Neural cell (in vitro differentiated cells): Measurements from ENCODE around the gene GMPPB. TPM values are rescaled to one million over a fixed set of nuclear protein-coding genes. Genes with fewer than 3 reads are reported as not detected.

Source experiments
- H2AFZ ChIP-seq: fragments of 200-600, 300-800 bp; sonication (generic), shearing (Covaris generic); 2 replicates; pipeline ENCODE4 v1.6.0; 2014; ENCODE audit warnings: low read depth, mild to moderate bottlenecking, antibody characterized with exemption, low read length, moderate library complexity
- H3F3A ChIP-seq: fragments of 200-600 bp; shearing (Covaris generic); 2 replicates; pipeline ENCODE4 v1.6.1; 2016; ENCODE audit warnings: mild to moderate bottlenecking, moderate library complexity, mixed read lengths, antibody characterized with exemption, low read length; ENCODE audit not compliant: insufficient read depth, poor library complexity, severe bottlenecking
- H3K27ac ChIP-seq: fragments of 200-600, 300-800 bp; sonication (generic), shearing (Covaris generic); 2 replicates; pipeline ENCODE4 v1.5.1; 2014; ENCODE audit warnings: mild to moderate bottlenecking, low read length, moderate library complexity
- H3K27me3 ChIP-seq: fragments of 300-800, 200-600 bp; sonication (generic), shearing (Covaris generic); 2 replicates; pipeline ENCODE4 v1.6.0; 2014; ENCODE audit warnings: mild to moderate bottlenecking, low read depth, low read length, moderate library complexity; ENCODE audit not compliant: insufficient read depth
- H3K36me3 ChIP-seq: fragments of 300-800, 200-600 bp; sonication (generic), shearing (Covaris generic); 2 replicates; pipeline ENCODE4 v1.5.1; 2014; ENCODE audit warnings: mild to moderate bottlenecking, antibody characterized with exemption, low read length, moderate library complexity; ENCODE audit not compliant: insufficient read depth
- H3K4me2 ChIP-seq: fragments of 300-800, 200-600 bp; sonication (generic), shearing (Covaris generic); 2 replicates; pipeline ENCODE4 v1.6.0; 2014; ENCODE audit warnings: mild to moderate bottlenecking, low read length
- H3K4me3 ChIP-seq: fragments of 300-800, 200-600 bp; sonication (generic), shearing (Covaris generic); 2 replicates; pipeline ENCODE4 v1.5.1; 2014; ENCODE audit warnings: mild to moderate bottlenecking, low read length, moderate library complexity
- H3K79me2 ChIP-seq: fragments of 200-600 bp; shearing (Covaris generic); replicated peaks from 2 replicates; pipeline ENCODE4 v1.6.0; 2014; ENCODE audit warnings: mild to moderate bottlenecking, low read length, moderate library complexity; ENCODE audit not compliant: insufficient read depth
- H3K9ac ChIP-seq: fragments of 300-800, 200-600 bp; sonication (generic), shearing (Covaris generic); 2 replicates; pipeline ENCODE4 v1.6.1; 2016; ENCODE audit warnings: mild to moderate bottlenecking, low read length, mixed read lengths
- H3K9me2 ChIP-seq: fragments of 200-600 bp; shearing (Covaris generic); 2 replicates; pipeline ENCODE4 v1.6.1; 2016; ENCODE audit warnings: mild to moderate bottlenecking, low read length, mixed read lengths; ENCODE audit not compliant: insufficient read depth
- H3K9me3 ChIP-seq: fragments of 200-600, 300-800 bp; sonication (generic), shearing (Covaris generic); 2 replicates; pipeline ENCODE4 v1.6.1; 2016; ENCODE audit warnings: mild to moderate bottlenecking, mixed run types, low read length, moderate library complexity, mixed read lengths
- H4K20me1 ChIP-seq: fragments of 200-600 bp; shearing (Covaris generic); 2 replicates; pipeline ENCODE4 v1.6.1; 2016; ENCODE audit warnings: mild to moderate bottlenecking, mixed run types; ENCODE audit not compliant: insufficient read depth
- CTCF ChIP-seq: fragments of 450-650 bp; IDR thresholded peaks from 2 replicates; pipeline ENCODE4 v1.5.1; 2014; ENCODE audit warnings: antibody characterized with exemption, mild to moderate bottlenecking, moderate library complexity; ENCODE audit not compliant: poor library complexity, severe bottlenecking
- EP300 ChIP-seq: fragments of 450-650 bp; conservative IDR thresholded peaks from 2 replicates; pipeline ENCODE4 v1.6.1; 2014; ENCODE audit warnings: antibody characterized with exemption, mild to moderate bottlenecking, moderate library complexity; ENCODE audit not compliant: poor library complexity, severe bottlenecking
- EZH2 ChIP-seq: fragments of 200-600, 300-800 bp; shearing (Covaris generic), sonication (generic); IDR thresholded peaks from 2 replicates; pipeline ENCODE4 v1.6.1; 2014; ENCODE audit warnings: antibody characterized with exemption, low read length, borderline replicate concordance, mild to moderate bottlenecking; ENCODE audit not compliant: insufficient read depth, poor library complexity, severe bottlenecking
- MXI1 ChIP-seq: fragments of 450-650 bp; conservative IDR thresholded peaks from 2 replicates; pipeline ENCODE4 v1.6.1; 2014; ENCODE audit warnings: antibody characterized with exemption, mild to moderate bottlenecking; ENCODE audit not compliant: poor library complexity, severe bottlenecking
- POLR2AphosphoS5 ChIP-seq: IDR thresholded peaks from 2 replicates; pipeline ENCODE4 v1.6.1; 2012
- RAD21 ChIP-seq: fragments of 450-650 bp; conservative IDR thresholded peaks from 2 replicates; pipeline ENCODE4 v1.6.1; 2014; ENCODE audit warnings: antibody characterized with exemption, mild to moderate bottlenecking, moderate library complexity
- REST ChIP-seq: IDR thresholded peaks from 2 replicates; pipeline ENCODE4 v1.6.1; 2012; ENCODE audit warnings: borderline replicate concordance
- SMC3 ChIP-seq: fragments of 450-650 bp; conservative IDR thresholded peaks from 2 replicates; pipeline ENCODE4 v1.6.1; 2014; ENCODE audit warnings: antibody characterized with exemption, mild to moderate bottlenecking, moderate library complexity; ENCODE audit not compliant: poor library complexity
- TAF1 ChIP-seq: IDR thresholded peaks from 2 replicates; pipeline ENCODE4 v1.6.1; 2012; ENCODE audit warnings: low read depth
- polyA plus RNA-seq: library from polyadenylated mRNA; depleted of rRNA; stranded (reverse); fragments of >200 nt; gene quantifications from 2 replicates; pipeline ENCODE4 v1.2.3, GENCODE V29; 2014

The GMPPB gene
- polyA plus RNA-seq, 1 donor from 2014 or later = 20.8 TPM

DNA sequence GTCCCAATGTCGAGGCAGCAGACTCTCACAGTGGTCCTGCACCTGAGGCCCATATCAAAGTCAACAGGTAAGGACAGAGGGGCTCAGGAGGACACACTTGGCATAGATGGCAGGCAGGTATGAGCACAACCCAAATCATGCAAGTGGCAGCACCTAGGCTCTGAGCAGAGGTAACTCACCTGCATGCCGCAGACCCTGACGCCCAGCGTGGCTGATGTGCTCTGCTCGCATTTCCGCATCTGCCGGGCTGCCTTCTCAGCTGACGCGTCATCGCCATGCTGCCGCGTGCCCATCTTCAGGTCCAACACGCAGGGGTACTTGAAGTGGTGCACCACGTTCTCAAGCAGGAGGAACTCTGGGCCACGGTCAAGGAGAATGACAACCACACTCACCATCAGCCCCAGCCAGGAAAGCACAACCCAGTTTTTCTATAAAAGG is 4.2 kb upstream of the GMPPB start:
- Histone ChIP-seq H3K36me3 (no peaks in the 10 kb centered on the region), H3K9me3 (no peaks in the 10 kb centered on the region), H3K4me2 (no peak overlapping the region), H3K4me3 (no peak overlapping the region), H2AFZ (no peak overlapping the region), H3K9me2 (no peaks in the 10 kb centered on the region), H4K20me1 (no peaks in the 10 kb centered on the region), H3K9ac (no peak overlapping the region), H3F3A (no peaks in the 10 kb centered on the region), H3K79me2 (no peaks in the 10 kb centered on the region), H3K27ac (no peak overlapping the region), H3K27me3 (no peaks in the 10 kb centered on the region)
- TF ChIP-seq EP300 = no peak
- TF ChIP-seq MXI1 = no peak
- no peak for TF ChIP-seq REST
- no peak for TF ChIP-seq CTCF
- no peak for TF ChIP-seq RAD21
- no peak for TF ChIP-seq EZH2
- TF ChIP-seq TAF1 = no peak
- TF ChIP-seq POLR2AphosphoS5 = no peak
- TF ChIP-seq SMC3 = no peak

DNA sequence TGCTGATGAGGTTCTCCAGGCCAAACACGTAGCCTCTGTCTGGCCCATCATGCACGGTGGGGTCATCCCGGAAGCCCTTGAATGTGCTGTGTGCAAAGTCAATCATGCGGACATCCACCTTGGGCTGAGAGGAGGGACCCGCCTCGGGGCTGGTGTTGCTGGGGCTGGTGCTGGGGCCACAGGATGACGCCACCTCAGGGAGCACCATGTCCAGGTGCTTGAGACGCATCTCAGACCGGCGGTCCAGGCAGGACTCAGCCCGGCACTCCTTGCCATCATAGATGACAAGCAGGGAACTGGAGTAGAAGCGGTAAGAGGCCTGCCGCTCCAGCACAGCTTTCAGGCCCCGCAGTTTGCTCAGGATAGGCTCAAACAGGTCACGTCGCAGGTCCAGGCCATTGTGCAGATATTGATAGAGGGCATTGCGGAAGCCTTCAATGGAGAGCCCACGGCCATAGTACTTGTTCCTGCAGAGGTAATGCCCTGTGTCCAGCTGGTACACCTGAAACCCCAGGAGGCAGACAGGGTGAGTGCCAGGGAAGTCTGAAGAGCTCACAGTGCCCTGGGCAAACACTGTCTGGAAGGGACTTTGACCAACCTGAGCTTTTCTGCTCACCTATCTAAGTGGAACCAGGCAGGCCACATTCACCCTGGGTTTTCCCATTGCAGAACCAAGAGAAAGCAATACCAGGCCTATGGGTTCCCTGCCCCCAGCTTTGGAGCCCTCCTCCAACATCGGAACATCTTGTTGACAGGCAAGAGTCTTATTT is 3.6 kb upstream of the GMPPB start:
- no peaks in the 10 kb centered on the region for H3K9me2 ChIP-seq
- no peak overlapping the region for H3K4me3 ChIP-seq
- H3K9ac ChIP-seq = no peak overlapping the region
- no peaks in the 10 kb centered on the region for H4K20me1 ChIP-seq
- no peak overlapping the region for H2AFZ ChIP-seq
- no peak for TF ChIP-seq EZH2
- TF ChIP-seq SMC3 = no peak
- TF ChIP-seq EP300 = no peak
- TF ChIP-seq REST = no peak
- TF ChIP-seq TAF1 = no peak
- no peak for TF ChIP-seq RAD21
- no peaks in the 10 kb centered on the region for H3K27me3 ChIP-seq
- H3K79me2 ChIP-seq = no peaks in the 10 kb centered on the region
- no peaks in the 10 kb centered on the region for H3K9me3 ChIP-seq
- no peaks in the 10 kb centered on the region for H3K36me3 ChIP-seq
- no peaks in the 10 kb centered on the region for H3F3A ChIP-seq
- no peak overlapping the region for H3K27ac ChIP-seq
- no peak overlapping the region for H3K4me2 ChIP-seq
